Suprapubic skin (tissue), 4 donors: ENCODE results near the gene GPC5. TPM values are rescaled to one million over a fixed set of nuclear protein-coding genes. Genes with fewer than 3 reads are reported as not detected.

Experiments used
- DNase-seq, 2 donors: peaks; one replicate each; pipeline ENCODE4 v3.0.0-alpha.2; 2019; ENCODE audit warnings: low spot score in 2 of 2
- H3K27ac ChIP-seq: fragments of 200-600 bp; sonication (generic); one replicate; pipeline ENCODE4 v1.5.1; 2019
- H3K27me3 ChIP-seq: fragments of 200-600 bp; sonication (generic); one replicate; pipeline ENCODE4 v1.5.1; 2019
- H3K36me3 ChIP-seq: fragments of 200-600 bp; sonication (generic); one replicate; pipeline ENCODE4 v1.5.1; 2019
- H3K4me1 ChIP-seq: fragments of 200-600 bp; sonication (generic); one replicate; pipeline ENCODE4 v1.5.1; 2019
- H3K4me3 ChIP-seq: fragments of 200-600 bp; sonication (generic); one replicate; pipeline ENCODE4 v1.5.1; 2019; ENCODE audit warnings: mild to moderate bottlenecking
- H3K9me3 ChIP-seq: fragments of 200-600 bp; sonication (generic); one replicate; pipeline ENCODE4 v1.5.1; 2019
- CTCF ChIP-seq, 2 donors: fragments of 200-600 bp in 1 of 2; fragments of 450-650 bp in 1 of 2; sonication (generic) in 1 of 2; IDR thresholded peaks; one replicate each; pipeline ENCODE4 v1.5.1; 2016 to 2019; ENCODE audit warnings: antibody characterized with exemption in 2 of 2, mild to moderate bottlenecking in 1 of 2, moderate library complexity in 1 of 2
- EP300 ChIP-seq: sonication (generic); formaldehyde crosslinking; IDR thresholded peaks from one replicate; pipeline ENCODE4 v1.6.1; 2017; ENCODE audit warnings: antibody characterized with exemption
- POLR2A ChIP-seq, 2 donors: fragments of 450-650 bp; IDR thresholded peaks; one replicate each; pipeline ENCODE4 v1.6.1; 2017; ENCODE audit warnings: antibody characterized with exemption in 2 of 2, mild to moderate bottlenecking in 2 of 2, moderate library complexity in 2 of 2
- POLR2AphosphoS5 ChIP-seq, 3 donors: sonication (generic); formaldehyde crosslinking; IDR thresholded peaks; one replicate each; pipeline ENCODE4 v1.6.1; 2017; ENCODE audit warnings: antibody characterized with exemption in 3 of 3
- WGBS: methylation state at CpG from one replicate; pipeline ENCODE4 v1.1.5; 2018; 5-methylcytosine and 5-hydroxymethylcytosine counted together
- total RNA-seq, 4 donors: library from RNA; depleted of rRNA; stranded (reverse); fragments of >200 nt; gene quantifications; one replicate each; pipeline ENCODE4 v1.1.0, GENCODE V29; 2016

Gene GPC5
- total RNA-seq, 4 donors from 2014 or later, result 0.55 TPM; not detected in 3

GRCh38 chr13:92135509-92135908, 737.1 kb downstream of the GPC5 start:
- 67% methylated on average over 7 of the region's 7 CpGs for WGBS

GRCh38 chr13:92136449-92137155, 738.2 kb downstream of the GPC5 start:
- Histone ChIP-seq H3K27ac (no peak overlapping the region), H3K9me3 (no peaks in the 10 kb centered on the region), H3K36me3 (no peaks in the 10 kb centered on the region), H3K27me3 (no peaks in the 10 kb centered on the region), H3K4me3 (no peak overlapping the region), H3K4me1 (no peaks in the 10 kb centered on the region)
- no peak for DNase-seq
- 61% methylated on average over 6 of the region's 6 CpGs for WGBS
- no peak for TF ChIP-seq POLR2AphosphoS5 (IDR thresholded peaks at IDR 0.05)

More at GRCh38 chr13:92135509-92135908, 737.1 kb downstream of the GPC5 start:
- Histone ChIP-seq H3K4me3 (no peak overlapping the region), H3K27ac (no peak overlapping the region), H3K27me3 (no peaks in the 10 kb centered on the region), H3K4me1 (no peaks in the 10 kb centered on the region), H3K36me3 (no peaks in the 10 kb centered on the region), H3K9me3 (no peaks in the 10 kb centered on the region)
- no peak for DNase-seq
- no peak for TF ChIP-seq POLR2AphosphoS5 (IDR thresholded peaks at IDR 0.05)
- no peak for TF ChIP-seq CTCF (IDR thresholded peaks at IDR 0.05)
- no peak for TF ChIP-seq EP300
- TF ChIP-seq POLR2A (IDR thresholded peaks at IDR 0.05), result no peak

GRCh38 chr13:92137520-92137919, 739.1 kb downstream of the GPC5 start:
- TF ChIP-seq EP300 (no peak), POLR2A (IDR thresholded peaks at IDR 0.05) (no peak)
- no peak for DNase-seq
- H3K4me1 ChIP-seq, result no peaks in the 10 kb centered on the region
- no peaks in the 10 kb centered on the region for H3K27me3 ChIP-seq
- H3K4me3 ChIP-seq, result no peak overlapping the region
- H3K9me3 ChIP-seq, result no peaks in the 10 kb centered on the region
- WGBS, result 87% methylated on average over 3 of the region's 3 CpGs
- H3K36me3 ChIP-seq, result no peaks in the 10 kb centered on the region
- H3K27ac ChIP-seq, result no peak overlapping the region

GRCh38 chr13:92143766-92144165, 745.3 kb downstream of the GPC5 start:
- TF ChIP-seq CTCF (IDR thresholded peaks at IDR 0.05) (no peak), POLR2AphosphoS5 (IDR thresholded peaks at IDR 0.05) (no peak), POLR2A (IDR thresholded peaks at IDR 0.05) (no peak), EP300 (no peak)
- H3K9me3 ChIP-seq, result no peaks in the 10 kb centered on the region
- no peaks in the 10 kb centered on the region for H3K27me3 ChIP-seq
- no peak for DNase-seq
- no peak overlapping the region for H3K27ac ChIP-seq
- no peaks in the 10 kb centered on the region for H3K4me1 ChIP-seq
- no peak overlapping the region for H3K4me3 ChIP-seq
- H3K36me3 ChIP-seq, result no peaks in the 10 kb centered on the region

- DNase-seq, result no peak
- H3K9me3 ChIP-seq, result no peaks in the 10 kb centered on the region
- no peaks in the 10 kb centered on the region for H3K4me1 ChIP-seq
- TF ChIP-seq EP300 (no peak), POLR2A (IDR thresholded peaks at IDR 0.05) (no peak), CTCF (IDR thresholded peaks at IDR 0.05) (no peak), POLR2AphosphoS5 (IDR thresholded peaks at IDR 0.05) (no peak)
- H3K27ac ChIP-seq, result no peak overlapping the region
- H3K4me3 ChIP-seq, result no peak overlapping the region
- no peaks in the 10 kb centered on the region for H3K27me3 ChIP-seq
- 72% methylated on average over 1 of the region's 1 CpG for WGBS
- no peaks in the 10 kb centered on the region for H3K36me3 ChIP-seq
These were observed 752.2 kb downstream of the GPC5 start for GRCh38 chr13:92150606-92151005.

- H3K4me3 ChIP-seq, result no peak overlapping the region
- H3K9me3 ChIP-seq, result no peaks in the 10 kb centered on the region
- H3K27ac ChIP-seq, result no peak overlapping the region
- no peaks in the 10 kb centered on the region for H3K36me3 ChIP-seq
- no peak for TF ChIP-seq CTCF (IDR thresholded peaks at IDR 0.05)
- no peak for TF ChIP-seq POLR2A (IDR thresholded peaks at IDR 0.05)
- no peak for TF ChIP-seq EP300
- TF ChIP-seq POLR2AphosphoS5 (IDR thresholded peaks at IDR 0.05), result no peak
- no peaks in the 10 kb centered on the region for H3K27me3 ChIP-seq
- H3K4me1 ChIP-seq, result no peaks in the 10 kb centered on the region
- 18% methylated on average over 3 of the region's 3 CpGs for WGBS
- no peak for DNase-seq
These were observed 759.9 kb downstream of the GPC5 start for GRCh38 chr13:92158346-92158745.
